DND-41 (cell line): ENCODE results near the gene ALDH8A1.

ENCODE experiments used
- EZH2 ChIP-seq: IDR thresholded peaks from 3 replicates; pipeline ENCODE4 v1.6.1; 2012; ENCODE audit warnings: borderline replicate concordance, low read depth, mild to moderate bottlenecking, moderate library complexity, low read length, inconsistent platforms; ENCODE audit not compliant: severe bottlenecking
- TF ChIP-seq, protein P1 (sequence below): IDR thresholded peaks from 2 replicates; pipeline ENCODE4 v1.5.1; 2012; ENCODE audit warnings: borderline replicate concordance, low read length, moderate library complexity, mild to moderate bottlenecking; ENCODE audit not compliant: poor library complexity, severe bottlenecking; ENCODE audit errors: extremely low read depth

DNA sequence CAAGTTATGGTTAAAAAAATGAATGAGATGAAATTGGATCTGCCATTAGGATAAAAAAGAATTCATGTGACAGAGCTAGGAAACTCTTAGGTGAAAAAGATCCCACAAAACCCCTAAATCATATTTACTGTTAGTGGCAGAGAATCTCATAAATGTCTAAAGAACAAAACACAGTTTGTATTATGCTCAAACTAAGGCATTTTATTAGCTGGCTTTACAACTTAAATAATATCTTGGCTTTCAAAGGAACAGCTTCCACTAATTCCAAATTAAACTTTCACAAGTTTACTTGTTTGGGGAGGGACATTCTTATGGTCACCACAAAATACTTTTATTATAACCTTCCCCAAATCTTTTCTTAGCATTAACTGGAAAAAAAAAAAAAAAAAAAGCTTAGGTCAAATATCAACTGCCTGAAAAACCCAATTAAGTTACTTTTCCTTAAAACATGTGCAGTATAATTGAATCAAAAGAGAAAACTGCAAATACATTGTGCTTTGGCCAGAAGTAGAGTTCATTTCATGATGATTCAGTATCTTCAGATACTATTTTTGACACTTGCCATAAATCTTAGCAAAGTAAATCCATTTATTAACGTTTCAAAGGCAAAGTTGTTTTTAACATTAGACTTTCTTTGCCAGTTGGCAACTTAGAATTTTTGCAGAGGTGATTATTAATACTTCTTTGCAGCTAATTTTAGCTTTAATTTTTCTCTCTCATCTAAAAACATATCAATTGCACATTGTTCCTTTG lies 14.7 kb upstream of the ALDH8A1 start:
- TF ChIP-seq, protein P1, sequence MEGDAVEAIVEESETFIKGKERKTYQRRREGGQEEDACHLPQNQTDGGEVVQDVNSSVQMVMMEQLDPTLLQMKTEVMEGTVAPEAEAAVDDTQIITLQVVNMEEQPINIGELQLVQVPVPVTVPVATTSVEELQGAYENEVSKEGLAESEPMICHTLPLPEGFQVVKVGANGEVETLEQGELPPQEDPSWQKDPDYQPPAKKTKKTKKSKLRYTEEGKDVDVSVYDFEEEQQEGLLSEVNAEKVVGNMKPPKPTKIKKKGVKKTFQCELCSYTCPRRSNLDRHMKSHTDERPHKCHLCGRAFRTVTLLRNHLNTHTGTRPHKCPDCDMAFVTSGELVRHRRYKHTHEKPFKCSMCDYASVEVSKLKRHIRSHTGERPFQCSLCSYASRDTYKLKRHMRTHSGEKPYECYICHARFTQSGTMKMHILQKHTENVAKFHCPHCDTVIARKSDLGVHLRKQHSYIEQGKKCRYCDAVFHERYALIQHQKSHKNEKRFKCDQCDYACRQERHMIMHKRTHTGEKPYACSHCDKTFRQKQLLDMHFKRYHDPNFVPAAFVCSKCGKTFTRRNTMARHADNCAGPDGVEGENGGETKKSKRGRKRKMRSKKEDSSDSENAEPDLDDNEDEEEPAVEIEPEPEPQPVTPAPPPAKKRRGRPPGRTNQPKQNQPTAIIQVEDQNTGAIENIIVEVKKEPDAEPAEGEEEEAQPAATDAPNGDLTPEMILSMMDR, result no peak
- no peak for TF ChIP-seq EZH2
